HuH-7 (cell line): Measurements from ENCODE around the gene AEBP1.

Source experiments
- DNase-seq: peaks from one replicate; pipeline ENCODE4 v3.0.0; 2011; ENCODE audit warnings: low spot score

Gene AEBP1

DNA sequence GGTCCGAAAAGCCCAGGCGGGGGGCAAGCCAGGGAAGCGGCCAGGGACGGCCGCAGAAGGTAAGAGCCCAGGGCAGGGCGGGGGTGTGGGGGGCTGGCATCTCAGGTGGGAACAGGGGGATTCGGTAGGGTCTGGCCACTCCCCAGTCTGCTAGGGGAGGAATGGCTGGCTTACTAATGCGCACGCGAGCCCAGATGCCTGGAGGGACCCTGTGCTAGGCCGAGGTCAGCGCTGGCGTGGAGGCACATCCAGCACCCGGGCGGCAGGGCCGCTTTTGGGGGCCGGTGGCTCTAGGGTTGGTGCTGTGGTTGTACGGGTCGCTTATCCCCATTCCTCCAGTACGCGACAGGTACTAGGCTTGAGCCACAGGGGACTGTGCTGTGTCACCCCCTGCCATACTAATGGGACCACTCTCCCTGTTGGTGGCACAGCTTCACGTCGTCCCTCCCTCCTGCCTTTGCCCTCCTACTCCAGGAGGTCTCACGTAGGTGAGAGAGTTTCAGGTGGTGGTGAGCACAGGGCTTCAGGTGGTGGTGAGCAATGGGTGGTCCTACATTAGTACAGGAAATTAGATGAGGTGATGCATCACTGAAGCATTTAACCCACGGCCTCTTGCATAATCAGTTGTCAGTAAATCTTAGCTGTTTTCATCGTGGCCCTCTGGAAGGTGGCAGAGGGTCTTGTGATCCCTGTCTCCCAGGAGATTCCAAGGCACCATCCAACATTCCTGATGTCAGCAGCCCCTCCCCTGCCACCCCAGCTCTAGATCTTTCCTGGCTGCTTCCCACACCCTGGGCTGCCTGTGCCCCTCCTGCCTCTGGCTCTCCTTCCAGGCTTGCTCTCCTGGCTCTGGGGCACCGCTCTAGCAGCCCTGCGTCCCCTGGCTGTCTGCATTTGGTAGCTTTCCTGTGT is 971 bp downstream of the AEBP1 start:
- DNase-seq = no peak

DNA sequence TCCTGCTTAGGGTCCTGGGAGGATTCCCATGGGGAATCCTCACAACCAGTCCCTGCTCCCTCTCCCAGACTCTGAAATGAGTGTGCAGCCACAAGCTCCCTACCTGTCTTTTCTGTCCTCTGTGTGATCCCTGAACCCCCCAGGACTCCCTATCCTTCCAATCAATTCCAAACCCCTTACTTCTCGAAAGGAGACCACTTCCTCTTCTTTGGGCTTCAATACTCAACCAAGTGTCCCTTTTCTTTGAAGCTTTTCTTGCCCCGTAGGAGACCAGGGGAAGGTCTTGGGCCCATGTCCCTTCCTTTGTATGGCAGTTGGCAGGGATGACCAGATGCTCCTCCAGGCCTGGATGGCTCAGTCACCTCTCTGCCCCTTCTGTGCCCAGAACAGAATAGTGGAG is 1.7 kb downstream of the AEBP1 start:
- DNase-seq = no peak

DNA sequence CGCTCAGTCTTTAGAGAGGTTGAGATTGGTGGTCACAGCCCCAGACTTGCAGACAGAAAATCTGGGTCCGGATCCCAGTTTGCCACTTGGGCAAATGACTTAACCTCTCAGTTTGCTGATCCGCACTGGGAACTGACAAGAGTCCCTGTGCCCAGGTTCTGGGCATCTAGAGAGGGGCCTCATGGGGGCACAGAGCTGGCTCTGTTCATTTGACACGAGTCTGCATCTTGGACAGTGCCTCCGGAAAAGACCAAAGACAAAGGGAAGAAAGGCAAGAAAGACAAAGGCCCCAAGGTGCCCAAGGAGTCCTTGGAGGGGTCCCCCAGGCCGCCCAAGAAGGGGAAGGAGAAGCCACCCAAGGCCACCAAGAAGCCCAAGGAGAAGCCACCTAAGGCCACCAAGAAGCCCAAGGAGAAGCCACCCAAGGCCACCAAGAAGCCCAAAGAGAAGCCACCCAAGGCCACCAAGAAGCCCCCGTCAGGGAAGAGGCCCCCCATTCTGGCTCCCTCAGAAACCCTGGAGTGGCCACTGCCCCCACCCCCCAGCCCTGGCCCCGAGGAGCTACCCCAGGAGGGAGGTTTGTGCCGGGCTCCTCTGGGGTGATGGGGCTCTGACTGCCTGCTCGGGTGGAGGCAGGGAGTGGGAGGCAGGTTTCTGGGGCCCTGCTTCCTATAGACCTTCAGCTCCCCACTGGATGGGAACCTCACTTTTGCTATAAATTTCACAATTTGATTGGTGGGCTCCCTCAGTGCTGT is 2.3 kb downstream of the AEBP1 start:
- DNase-seq = no peak

DNA sequence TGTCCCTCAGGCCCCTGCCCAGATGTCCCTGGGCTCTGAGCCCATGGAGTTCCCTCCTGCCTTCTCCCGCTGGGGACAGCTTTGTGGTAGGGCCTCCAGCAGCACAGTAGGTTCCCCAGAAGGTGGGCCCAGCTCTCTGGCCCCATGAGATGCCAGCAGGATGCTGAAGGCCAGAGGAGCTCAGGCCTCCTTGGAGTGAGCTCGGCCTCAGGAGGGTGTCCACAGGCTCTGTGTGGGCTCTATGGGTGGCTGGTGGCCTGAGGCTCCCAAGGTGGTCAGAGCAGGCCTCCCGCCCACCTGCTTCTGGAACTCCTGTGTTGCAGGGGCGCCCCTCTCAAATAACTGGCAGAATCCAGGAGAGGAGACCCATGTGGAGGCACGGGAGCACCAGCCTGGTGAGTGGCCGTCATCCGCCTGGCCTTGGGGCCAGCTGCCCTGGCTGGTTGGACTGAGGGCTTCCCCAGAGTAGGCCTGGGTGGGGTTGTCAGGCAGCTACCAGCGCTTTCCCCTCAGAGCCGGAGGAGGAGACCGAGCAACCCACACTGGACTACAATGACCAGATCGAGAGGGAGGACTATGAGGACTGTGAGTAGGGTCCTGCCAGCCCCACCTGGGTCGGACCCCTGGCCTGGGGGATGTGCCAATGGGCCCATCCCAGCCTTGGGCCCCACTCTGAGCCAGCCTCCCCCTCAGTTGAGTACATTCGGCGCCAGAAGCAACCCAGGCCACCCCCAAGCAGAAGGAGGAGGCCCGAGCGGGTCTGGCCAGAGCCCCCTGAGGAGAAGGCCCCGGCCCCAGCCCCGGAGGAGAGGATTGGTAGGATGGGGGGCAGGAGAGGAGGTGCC is 3.2 kb downstream of the AEBP1 start:
- no peak for DNase-seq

DNA sequence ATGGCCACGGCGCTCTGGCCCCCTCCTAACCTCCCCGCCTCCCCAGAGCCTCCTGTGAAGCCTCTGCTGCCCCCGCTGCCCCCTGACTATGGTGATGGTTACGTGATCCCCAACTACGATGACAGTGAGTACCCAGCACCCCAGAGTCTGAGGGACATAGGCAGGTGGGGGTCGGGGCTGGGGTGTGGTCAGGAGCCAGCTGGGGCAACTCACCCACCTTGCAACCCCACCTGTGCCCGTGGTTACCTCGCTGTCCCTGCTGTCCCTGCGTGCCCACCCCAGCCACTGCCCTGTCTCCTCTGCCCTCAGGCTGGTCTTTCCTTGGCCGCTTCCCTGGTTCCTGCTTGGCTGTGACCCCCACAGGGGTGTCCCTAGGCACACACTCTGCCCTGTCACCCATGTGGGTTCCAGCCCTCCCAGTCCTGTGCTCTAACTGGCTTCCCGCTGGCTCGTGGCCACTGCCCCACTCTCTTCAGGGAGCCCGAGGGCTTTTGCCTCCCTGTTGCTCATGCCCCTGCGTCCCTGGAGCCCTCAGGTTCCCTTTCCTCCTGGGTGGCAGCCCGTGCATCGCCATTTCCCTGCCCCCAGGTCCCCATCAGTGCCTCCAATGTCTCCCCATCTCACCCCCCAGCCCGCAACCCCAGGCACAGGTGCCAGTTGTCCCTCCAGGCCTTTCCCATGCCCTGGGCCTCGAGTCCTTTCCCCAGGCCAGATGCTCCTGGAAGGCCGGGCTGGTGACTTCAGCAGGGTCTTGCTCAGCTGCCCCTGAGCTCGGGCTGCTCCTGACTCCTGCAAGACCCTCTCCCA is 4.0 kb downstream of the AEBP1 start:
- DNase-seq = no peak

DNA sequence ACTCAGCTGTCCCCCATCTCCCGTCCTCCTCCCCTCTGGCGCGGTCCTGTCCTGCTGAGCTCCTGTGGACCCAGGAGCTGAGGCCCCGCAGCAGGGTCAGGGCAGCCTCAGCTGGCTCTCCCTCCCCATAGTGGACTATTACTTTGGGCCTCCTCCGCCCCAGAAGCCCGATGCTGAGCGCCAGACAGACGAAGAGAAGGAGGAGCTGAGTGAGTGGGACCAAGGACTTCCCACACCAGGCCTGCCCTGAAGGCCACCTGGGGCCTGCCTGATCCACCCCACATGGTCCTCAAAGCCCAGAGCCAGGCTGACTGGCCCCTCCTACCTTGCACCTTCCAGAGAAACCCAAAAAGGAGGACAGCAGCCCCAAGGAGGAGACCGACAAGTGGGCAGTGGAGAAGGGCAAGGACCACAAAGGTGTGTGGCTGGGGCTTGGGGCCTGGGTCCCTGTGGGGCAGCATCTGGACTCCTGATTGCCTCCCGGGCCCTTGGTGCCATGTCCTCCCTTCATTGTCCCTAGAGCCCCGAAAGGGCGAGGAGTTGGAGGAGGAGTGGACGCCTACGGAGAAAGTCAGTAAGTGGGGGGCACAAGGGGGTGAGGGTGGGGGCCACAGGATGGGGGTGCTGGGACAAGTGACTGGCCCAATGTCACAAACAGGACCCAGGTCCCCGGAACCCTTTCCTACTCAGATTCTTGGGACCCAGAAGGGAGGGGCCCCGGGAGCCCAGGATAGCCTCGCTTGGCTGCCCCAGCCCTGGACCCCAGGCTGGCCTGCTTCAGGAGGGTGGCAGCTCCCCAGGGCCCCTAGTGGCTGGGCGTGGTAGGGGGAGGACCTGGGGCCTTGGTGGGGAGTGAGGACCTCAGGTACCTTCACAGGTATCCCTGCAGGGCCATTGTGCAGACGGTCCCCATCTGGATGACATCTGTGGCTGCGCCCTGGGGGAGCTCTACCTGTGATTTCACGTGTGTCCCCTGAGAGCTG is 4.9 kb downstream of the AEBP1 start:
- no peak for DNase-seq

DNA sequence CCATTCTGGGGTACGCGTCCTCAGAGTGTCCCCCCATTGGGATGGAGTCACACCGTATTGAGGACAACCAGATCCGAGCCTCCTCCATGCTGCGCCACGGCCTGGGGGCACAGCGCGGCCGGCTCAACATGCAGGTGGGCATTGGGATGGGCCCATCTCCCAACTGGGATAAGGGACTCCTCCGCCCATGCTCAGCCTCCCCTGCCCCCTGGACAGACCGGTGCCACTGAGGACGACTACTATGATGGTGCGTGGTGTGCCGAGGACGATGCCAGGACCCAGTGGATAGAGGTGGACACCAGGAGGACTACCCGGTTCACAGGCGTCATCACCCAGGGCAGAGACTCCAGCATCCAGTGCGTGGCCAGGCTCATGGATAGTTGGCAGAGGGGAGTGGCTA is 5.8 kb downstream of the AEBP1 start:
- DNase-seq = no peak

DNA sequence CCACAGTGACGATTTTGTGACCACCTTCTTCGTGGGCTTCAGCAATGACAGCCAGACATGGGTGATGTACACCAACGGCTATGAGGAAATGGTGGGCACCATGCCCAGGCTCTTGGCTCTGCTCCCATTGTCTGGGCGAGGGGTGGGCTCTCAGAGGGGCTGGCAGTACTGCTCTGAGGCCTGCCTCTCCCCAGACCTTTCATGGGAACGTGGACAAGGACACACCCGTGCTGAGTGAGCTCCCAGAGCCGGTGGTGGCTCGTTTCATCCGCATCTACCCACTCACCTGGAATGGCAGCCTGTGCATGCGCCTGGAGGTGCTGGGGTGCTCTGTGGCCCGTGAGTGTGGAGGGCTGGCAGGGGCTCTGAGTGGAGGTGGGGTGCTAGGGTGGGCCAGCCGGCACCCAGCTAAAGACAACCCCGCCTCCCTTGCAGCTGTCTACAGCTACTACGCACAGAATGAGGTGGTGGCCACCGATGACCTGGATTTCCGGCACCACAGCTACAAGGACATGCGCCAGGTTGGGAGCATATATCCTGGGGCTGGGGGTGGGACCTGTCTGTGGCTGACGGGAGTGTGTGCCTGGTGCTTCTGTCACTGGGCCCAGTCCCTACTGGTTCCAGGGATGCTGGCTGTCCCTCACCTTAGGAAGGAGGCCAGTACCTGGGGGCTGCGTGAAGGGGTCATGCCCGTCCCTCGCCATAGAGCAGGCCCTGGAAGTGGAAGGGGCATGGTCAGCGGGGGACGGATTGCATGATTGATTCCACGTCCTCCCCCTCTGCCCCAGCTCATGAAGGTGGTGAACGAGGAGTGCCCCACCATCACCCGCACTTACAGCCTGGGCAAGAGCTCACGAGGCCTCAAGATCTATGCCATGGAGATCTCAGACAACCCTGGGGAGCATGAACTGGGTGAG is 6.8 kb downstream of the AEBP1 start:
- no peak for DNase-seq

DNA sequence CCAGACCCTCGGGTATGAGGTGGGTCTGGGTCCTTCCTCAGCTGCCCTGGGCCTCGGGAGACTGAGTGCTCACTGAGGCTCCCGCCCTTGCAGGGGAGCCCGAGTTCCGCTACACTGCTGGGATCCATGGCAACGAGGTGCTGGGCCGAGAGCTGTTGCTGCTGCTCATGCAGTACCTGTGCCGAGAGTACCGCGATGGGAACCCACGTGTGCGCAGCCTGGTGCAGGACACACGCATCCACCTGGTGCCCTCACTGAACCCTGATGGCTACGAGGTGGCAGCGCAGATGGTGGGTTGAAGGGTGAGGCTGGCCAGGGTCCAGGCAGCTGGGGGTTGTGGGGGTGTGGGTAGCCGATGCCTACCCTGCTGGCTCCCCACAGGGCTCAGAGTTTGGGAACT is 7.6 kb downstream of the AEBP1 start:
- no peak for DNase-seq

DNA sequence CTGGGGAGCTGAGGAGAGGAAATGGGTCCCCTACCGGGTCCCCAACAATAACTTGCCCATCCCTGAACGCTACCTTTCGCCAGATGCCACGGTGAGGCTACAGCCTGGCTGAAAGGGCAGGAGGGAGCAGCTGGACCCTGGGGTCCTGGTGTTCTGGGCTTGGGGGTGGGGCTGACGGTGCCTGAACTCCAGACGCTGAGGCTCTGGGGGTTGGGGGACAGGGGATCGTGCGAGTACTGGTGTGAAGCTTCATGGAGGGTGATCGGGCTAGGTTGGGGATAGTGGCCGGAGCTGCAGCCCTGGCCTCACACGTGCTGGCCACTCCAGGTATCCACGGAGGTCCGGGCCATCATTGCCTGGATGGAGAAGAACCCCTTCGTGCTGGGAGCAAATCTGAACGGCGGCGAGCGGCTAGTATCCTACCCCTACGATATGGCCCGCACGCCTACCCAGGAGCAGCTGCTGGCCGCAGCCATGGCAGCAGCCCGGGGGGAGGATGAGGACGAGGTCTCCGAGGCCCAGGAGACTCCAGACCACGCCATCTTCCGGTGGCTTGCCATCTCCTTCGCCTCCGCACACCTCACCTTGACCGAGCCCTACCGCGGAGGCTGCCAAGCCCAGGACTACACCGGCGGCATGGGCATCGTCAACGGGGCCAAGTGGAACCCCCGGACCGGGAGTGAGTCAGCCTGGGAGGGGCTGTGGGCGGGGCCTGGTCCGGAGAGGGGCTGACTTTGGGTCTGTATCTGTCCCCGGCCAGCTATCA is 8.3 kb downstream of the AEBP1 start:
- no peak for DNase-seq

DNA sequence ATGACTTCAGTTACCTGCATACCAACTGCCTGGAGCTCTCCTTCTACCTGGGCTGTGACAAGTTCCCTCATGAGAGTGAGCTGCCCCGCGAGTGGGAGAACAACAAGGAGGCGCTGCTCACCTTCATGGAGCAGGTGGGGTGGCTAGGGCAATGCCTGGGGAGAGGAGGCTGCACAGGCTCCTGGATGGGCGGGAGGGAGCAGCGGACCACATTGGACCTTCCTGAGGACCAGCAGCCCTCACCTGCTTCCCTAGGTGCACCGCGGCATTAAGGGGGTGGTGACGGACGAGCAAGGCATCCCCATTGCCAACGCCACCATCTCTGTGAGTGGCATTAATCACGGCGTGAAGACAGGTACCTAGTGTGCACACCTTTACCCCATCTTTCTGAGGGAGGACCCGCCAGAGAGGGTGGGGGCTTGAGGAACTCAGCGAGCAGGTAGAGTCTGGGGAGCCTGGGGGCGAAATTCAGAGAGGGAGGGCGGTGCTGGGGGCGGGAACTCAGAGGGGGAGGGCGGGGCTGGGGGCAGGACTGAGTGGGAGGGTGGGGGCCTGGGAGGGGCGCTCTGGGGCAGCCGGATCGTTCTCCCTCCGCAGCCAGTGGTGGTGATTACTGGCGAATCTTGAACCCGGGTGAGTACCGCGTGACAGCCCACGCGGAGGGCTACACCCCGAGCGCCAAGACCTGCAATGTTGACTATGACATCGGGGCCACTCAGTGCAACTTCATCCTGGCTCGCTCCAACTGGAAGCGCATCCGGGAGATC is 9.0 kb downstream of the AEBP1 start:
- DNase-seq = no peak

DNA sequence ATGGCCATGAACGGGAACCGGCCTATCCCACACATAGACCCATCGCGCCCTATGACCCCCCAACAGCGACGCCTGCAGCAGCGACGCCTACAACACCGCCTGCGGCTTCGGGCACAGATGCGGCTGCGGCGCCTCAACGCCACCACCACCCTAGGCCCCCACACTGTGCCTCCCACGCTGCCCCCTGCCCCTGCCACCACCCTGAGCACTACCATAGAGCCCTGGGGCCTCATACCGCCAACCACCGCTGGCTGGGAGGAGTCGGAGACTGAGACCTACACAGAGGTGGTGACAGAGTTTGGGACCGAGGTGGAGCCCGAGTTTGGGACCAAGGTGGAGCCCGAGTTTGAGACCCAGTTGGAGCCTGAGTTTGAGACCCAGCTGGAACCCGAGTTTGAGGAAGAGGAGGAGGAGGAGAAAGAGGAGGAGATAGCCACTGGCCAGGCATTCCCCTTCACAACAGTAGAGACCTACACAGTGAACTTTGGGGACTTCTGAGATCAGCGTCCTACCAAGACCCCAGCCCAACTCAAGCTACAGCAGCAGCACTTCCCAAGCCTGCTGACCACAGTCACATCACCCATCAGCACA is 9.7 kb downstream of the AEBP1 start:
- DNase-seq = no peak

DNA sequence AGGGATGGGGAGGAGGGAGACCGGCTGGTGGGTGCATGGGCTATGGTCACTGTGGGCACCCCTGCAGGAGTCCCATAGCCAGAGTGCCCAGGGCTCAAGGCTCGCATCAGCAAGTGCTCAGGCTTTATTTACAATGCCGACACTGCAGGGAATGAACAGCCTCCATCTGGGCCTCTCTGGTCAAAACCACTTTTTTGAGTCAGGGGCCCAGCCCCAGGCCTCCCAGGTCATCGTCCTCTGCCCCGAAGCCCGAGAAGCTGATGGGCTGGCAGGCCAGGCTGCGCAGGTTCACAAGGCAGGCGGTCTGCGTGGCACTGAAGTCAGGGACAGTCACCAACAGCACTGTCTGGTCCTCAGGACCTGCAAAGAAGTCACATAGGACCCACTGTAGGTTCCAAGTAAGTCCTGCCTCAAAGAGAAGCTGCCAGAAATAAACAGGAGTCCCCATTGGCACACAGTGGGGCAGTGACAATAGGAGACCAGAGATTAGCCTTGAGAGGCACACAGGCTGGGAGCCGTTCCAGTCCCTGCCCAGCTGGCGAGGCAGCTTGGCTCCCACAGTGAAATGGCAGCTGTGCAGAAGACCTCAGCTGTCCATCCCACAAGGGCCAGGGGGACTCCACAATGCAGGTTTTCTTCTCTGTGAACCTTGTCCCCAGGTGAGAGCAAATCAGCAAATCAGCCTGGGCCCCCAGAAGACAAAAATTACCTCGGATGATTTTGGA is 10.6 kb downstream of the AEBP1 start:
- no peak for DNase-seq

DNA sequence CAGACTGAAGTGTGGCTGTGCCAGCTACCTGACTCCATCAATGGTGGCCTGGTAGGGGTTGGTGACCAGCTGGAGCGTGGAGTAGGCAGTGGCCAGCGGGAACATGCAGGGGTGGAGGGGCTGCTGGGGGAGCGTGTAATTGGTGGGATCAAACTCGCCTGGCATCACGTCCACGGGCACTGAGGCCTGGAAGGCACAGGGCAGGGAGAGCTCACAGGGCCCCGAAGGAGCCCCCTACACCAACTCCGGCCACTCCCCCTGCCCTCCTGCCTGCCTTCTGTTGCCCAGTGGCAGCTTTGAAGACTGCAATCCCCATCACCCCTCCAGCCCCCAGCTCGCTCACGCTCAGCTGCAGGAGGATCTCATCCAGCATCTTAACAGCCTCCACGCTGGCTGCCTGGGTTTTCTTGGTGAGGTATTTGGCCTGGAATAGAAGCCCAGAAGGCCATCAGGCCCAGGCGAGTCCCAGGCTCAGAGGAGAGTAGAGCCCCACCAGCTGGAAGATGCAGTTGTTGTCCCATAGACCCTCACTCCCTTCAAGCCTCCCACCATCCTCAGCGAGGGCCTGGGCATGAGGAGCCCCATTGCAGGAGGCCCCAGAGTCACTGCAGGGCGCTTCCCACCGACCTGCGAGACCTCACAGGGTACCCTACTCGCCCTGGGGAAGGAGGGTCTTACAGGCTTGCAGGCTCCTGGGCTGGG is 12.1 kb downstream of the AEBP1 start:
- DNase-seq = no peak

DNA sequence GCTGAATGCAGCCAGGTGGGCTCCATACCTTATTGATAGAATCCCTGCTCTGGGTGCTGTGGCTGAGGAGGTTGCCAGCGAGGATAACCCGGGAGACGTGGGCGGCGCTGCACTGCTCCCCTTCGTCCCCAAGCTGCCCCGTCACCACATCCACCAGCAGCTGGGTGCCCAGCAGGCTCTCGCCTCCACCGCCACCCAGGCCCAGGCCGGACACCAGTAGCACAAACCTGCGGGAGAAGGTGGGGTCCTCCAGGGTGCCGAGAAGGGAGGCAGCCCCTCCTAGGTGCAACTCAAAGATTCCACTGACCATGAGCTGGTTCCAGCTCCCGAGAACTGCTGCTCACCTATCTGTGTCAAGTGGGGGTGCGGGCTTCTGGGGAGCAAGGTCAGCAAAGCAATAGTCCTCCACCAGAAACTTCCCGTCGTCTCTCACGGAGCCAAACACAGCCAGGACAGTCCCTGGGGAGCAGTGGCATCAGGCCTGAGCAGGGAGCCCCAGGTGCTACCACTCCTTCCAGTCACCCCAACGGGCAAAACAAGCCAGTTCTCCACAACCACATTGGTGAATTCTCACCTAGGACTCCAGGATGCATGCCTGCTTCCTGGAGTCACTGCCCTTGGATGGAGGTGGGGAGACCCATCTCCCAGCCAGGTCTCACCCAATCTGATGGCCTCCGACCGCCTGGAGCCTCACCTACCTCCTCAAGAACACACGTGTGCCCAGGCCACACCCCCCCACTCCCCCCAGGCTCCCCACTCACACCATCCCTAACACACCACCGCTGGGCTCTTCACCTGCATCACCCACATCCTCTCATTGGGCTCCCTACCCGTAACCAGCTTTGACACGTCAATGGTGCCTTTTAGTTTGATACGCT is 12.9 kb downstream of the AEBP1 start:
- DNase-seq = no peak
